ENCODE measurements around the gene RIN3. TPM values are rescaled to one million over a fixed set of nuclear protein-coding genes. Genes with fewer than 3 reads are reported as not detected.

The RIN3 gene
- total RNA-seq, 1 donor from 2014 or later: 4.7 TPM

DNA sequence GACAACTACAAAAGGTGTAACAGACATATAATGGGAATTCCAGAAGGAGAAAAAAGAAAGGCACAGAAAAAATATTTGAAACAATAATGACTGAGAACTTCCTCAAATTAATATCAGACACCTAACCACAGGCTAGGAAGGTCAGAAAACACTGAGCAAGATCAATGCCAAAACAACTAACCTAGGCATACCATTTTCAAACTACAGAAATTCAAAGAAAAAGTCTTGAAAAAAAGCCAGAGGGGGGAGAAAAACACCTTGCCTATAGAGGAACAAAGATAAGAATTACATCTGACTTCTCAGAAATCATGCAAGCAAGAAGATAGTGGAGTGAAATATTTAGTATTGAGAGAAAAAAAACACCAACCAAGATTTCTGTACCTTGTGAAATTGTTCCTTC is 77.8 kb downstream of the RIN3 start:
- Histone ChIP-seq H3K27me3 (ENCODE audit: control insufficient read depth in 3 of 3, insufficient read depth in 3 of 3, low read length in 3 of 3) (peaks cover 0 to 4% (median 0%) of the 10 kb centered on the region in 3 donors), H3K36me3 (ENCODE audit: control insufficient read depth in 3 of 3, insufficient read depth in 3 of 3, low read length in 3 of 3) (peaks cover 3 to 5% (median 3%) of the 10 kb centered on the region in 3 donors), H3K9ac (ENCODE audit: low read depth in 1 of 3, low read length in 3 of 3) (no peak overlapping the region), H3K9me3 (ENCODE audit: control insufficient read depth in 3 of 3, low read length in 3 of 3) (peaks cover 0 to 3% (median 2%) of the 10 kb centered on the region in 3 donors), H3K27ac (ENCODE audit: low read depth, low read length) (no peak overlapping the region), H3K4me1 (ENCODE audit: control insufficient read depth in 3 of 3, insufficient read depth in 3 of 3, low read length in 3 of 3) (peaks cover 0 to 3% (median 0%) of the 10 kb centered on the region in 3 donors), H3K4me3 (ENCODE audit: low read length in 3 of 3) (no peak overlapping the region)

DNA sequence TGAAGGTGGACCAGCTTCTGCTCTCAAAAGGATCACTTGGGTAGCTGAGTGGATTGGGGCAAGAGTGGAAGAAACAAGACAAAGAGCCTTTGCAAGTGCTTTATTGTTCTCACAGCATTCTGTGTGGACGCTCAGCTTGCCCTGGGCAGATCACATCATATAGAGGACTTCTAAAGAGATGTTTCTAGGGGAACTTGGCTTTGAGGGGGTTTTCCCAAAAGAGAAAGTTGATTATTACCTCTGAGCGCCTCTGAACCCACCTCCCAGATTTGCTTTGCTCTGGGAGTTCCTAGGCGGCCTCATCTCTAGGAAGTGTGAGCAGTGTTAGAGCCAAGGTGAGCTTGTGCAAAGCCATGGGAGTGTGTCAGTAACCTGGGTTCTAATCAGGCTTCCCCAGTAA is 81.7 kb downstream of the RIN3 start:
- no peaks in the 10 kb centered on the region for H3K4me1 ChIP-seq (ENCODE audit: control insufficient read depth in 3 of 3, insufficient read depth in 3 of 3, low read length in 3 of 3)
- no peak overlapping the region for H3K9ac ChIP-seq (ENCODE audit: low read depth in 1 of 3, low read length in 3 of 3)
- no peak overlapping the region for H3K27ac ChIP-seq (ENCODE audit: low read depth, low read length)
- peaks cover 0 to 3% (median 2%) of the 10 kb centered on the region in 3 donors for H3K9me3 ChIP-seq (ENCODE audit: control insufficient read depth in 3 of 3, low read length in 3 of 3)
- no peak overlapping the region for H3K4me3 ChIP-seq (ENCODE audit: low read length in 3 of 3)
- peaks cover 0 to 4% (median 0%) of the 10 kb centered on the region in 3 donors for H3K27me3 ChIP-seq (ENCODE audit: control insufficient read depth in 3 of 3, insufficient read depth in 3 of 3, low read length in 3 of 3)
- peaks cover 0 to 3% (median under 1%) of the 10 kb centered on the region in 3 donors for H3K36me3 ChIP-seq (ENCODE audit: control insufficient read depth in 3 of 3, insufficient read depth in 3 of 3, low read length in 3 of 3)

DNA sequence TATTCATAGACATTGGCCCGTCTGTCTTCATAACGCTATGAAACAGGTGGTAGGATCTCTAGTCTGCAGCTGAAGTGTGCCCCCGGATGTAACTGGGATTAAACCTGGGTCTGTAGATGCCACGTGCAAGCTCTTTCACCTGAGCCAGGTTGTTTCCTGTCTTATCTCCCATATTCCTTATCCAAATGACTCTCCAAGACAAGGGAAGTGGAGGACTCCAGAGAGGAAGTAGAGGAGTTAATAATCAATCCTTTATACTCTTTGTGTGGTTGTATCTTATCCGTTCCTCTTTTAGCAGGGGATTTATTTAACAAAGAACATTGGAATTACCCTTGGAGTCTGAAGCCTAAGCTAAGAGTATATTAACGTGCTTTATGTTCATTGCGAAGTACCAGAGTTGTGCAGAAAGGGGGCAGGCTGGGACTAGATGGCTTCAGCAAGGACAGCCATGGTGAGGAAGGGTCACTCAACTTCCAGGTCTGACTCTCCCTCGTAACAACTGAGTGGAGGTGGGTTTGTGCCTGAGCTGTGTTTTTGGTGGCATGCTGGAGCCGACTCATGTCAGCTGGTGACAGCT is 82.8 kb downstream of the RIN3 start:
- Histone ChIP-seq H3K4me1 (ENCODE audit: control insufficient read depth in 3 of 3, insufficient read depth in 3 of 3, low read length in 3 of 3) (no peaks in the 10 kb centered on the region), H3K27me3 (ENCODE audit: control insufficient read depth in 3 of 3, insufficient read depth in 3 of 3, low read length in 3 of 3) (peaks cover 0 to 4% (median 0%) of the 10 kb centered on the region in 3 donors), H3K4me3 (ENCODE audit: low read length in 3 of 3) (no peak overlapping the region), H3K9ac (ENCODE audit: low read depth in 1 of 3, low read length in 3 of 3) (no peak overlapping the region), H3K9me3 (ENCODE audit: control insufficient read depth in 3 of 3, low read length in 3 of 3) (peaks cover 0 to 3% (median 2%) of the 10 kb centered on the region in 3 donors), H3K27ac (ENCODE audit: low read depth, low read length) (no peak overlapping the region), H3K36me3 (ENCODE audit: control insufficient read depth in 3 of 3, insufficient read depth in 3 of 3, low read length in 3 of 3) (peaks cover 0 to 3% (median 0%) of the 10 kb centered on the region in 3 donors)

DNA sequence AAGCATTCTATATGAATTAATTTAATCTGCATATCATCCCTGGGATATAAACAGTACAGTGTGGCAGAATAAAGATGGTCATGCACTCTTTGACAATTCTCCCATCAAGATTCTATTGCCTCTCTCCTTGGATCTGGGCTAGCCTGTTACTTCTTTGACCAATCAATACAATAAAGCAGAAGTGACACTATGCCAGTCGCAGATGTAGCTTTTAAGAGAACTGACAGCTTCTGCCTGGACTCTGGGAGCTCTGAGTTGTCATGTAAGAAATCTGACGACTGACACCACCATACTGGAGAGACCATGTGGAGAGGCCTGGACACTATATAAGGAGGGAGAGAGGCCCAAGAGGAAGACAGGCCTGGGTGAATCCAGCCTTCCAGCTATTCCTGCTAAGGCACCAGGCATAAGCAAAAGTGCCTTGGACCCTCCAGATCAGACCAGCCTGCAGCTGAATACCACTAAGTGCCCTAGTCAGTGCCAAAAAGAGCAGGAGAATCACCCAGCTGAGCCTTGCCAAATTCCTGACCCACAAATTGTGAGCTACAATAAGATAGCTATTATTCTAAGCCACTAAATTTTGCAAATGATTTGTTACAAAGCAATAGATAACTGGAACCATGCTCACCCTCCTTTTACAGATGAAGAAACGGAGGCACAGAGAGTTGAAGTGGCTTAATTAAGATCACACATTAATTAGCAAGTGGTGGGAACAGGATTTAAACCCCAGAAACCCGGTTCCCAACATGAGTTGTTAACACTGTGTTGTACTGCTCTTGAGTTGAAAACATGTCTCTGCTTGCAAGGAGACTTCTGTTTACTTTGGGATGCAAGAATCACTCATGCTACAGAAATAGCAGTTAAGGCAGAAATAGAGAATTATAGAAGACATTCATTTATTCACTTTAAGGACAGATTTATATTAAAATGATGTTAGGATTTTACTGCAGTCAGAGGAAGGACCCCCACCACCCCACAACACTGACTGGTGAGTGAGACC is 84.6 kb downstream of the RIN3 start:
- peaks cover 0 to 4% (median 0%) of the 10 kb centered on the region in 3 donors for H3K27me3 ChIP-seq (ENCODE audit: control insufficient read depth in 3 of 3, insufficient read depth in 3 of 3, low read length in 3 of 3)
- H3K27ac ChIP-seq (ENCODE audit: low read depth, low read length): no peak overlapping the region
- H3K9me3 ChIP-seq (ENCODE audit: control insufficient read depth in 3 of 3, low read length in 3 of 3): peaks cover 0 to 3% (median 2%) of the 10 kb centered on the region in 3 donors
- peaks cover 0 to 4% (median 0%) of the 10 kb centered on the region in 3 donors for H3K4me1 ChIP-seq (ENCODE audit: control insufficient read depth in 3 of 3, insufficient read depth in 3 of 3, low read length in 3 of 3)
- peaks cover 0 to 3% (median 0%) of the 10 kb centered on the region in 3 donors for H3K36me3 ChIP-seq (ENCODE audit: control insufficient read depth in 3 of 3, insufficient read depth in 3 of 3, low read length in 3 of 3)
- no peak overlapping the region for H3K4me3 ChIP-seq (ENCODE audit: low read length in 3 of 3)
- H3K9ac ChIP-seq (ENCODE audit: low read depth in 1 of 3, low read length in 3 of 3): no peak overlapping the region

DNA sequence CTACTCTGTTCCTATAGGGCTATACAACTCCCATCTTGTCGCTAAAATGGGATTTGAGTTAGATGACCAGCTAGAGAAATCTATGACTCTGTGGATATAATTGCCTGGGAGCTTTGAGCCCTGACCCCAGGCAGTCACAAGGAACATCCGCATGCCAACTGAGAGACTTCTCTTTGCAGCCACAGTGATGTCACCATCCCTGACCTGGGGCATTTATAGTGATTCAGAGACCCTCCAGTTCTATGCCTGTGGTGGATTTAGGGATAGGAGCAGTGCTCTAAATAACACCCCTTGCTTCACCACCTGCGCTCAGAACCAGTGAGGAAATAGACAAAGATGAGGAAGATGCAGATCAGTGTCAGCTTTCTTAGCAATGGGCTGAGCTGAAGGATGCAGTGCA is 86.2 kb downstream of the RIN3 start:
- Histone ChIP-seq H3K27ac (ENCODE audit: low read depth, low read length) (no peak overlapping the region), H3K27me3 (ENCODE audit: control insufficient read depth in 3 of 3, insufficient read depth in 3 of 3, low read length in 3 of 3) (peaks cover 0 to 4% (median 0%) of the 10 kb centered on the region in 3 donors), H3K4me1 (ENCODE audit: control insufficient read depth in 3 of 3, insufficient read depth in 3 of 3, low read length in 3 of 3) (peaks cover 0 to 4% (median 2%) of the 10 kb centered on the region in 3 donors)

DNA sequence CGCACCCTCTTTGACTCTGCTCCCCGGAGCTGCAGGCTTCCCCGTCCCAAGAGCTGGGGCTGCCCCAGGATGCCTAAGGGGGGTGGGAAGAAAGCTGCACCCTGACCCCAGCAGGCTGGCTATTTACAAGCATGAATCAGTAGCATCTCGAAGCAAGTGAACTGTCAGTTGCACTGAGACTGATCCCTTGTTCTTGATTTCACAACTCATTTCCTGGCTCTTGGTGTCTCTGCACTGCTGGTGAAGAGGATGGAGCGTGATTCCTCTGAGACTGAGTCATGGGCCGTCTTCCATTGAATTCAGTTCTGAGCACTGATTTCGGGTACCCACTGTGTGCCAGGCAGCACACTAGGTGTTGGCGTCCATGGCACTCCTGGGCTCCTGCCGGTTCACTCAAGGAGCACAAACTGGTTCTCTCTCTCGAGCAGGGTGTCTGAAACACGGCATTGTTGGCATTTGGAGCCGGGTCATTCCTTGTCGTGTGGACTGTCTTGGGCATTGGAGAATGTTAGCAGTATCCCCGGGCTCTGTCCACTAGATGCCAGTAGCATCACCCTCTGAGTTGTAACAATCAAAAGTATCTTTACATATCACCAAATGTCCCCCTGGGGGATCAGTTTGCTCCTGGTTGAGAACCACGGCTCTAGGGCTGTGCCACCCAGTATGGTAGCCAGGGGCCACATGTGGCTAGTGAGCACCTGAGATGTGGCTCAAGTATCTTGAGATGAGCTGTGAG is 86.9 kb downstream of the RIN3 start:
- no peak overlapping the region for H3K27ac ChIP-seq (ENCODE audit: low read depth, low read length)
- H3K4me3 ChIP-seq (ENCODE audit: low read length in 3 of 3): no peak overlapping the region
- H3K27me3 ChIP-seq (ENCODE audit: control insufficient read depth in 3 of 3, insufficient read depth in 3 of 3, low read length in 3 of 3): no peaks in the 10 kb centered on the region
- no peaks in the 10 kb centered on the region for H3K36me3 ChIP-seq (ENCODE audit: control insufficient read depth in 3 of 3, insufficient read depth in 3 of 3, low read length in 3 of 3)
- H3K9ac ChIP-seq (ENCODE audit: low read depth in 1 of 3, low read length in 3 of 3): no peak overlapping the region
- peaks cover 0 to 4% (median 2%) of the 10 kb centered on the region in 3 donors for H3K4me1 ChIP-seq (ENCODE audit: control insufficient read depth in 3 of 3, insufficient read depth in 3 of 3, low read length in 3 of 3)
- no peaks in the 10 kb centered on the region for H3K9me3 ChIP-seq (ENCODE audit: control insufficient read depth in 3 of 3, low read length in 3 of 3)

More for the DNA sequence above, 86.2 kb downstream of the RIN3 start:
- H3K36me3 ChIP-seq (ENCODE audit: control insufficient read depth in 3 of 3, insufficient read depth in 3 of 3, low read length in 3 of 3): peaks cover 0 to 3% (median 0%) of the 10 kb centered on the region in 3 donors
- no peak overlapping the region for H3K9ac ChIP-seq (ENCODE audit: low read depth in 1 of 3, low read length in 3 of 3)
- H3K4me3 ChIP-seq (ENCODE audit: low read length in 3 of 3): no peak overlapping the region
- H3K9me3 ChIP-seq (ENCODE audit: control insufficient read depth in 3 of 3, low read length in 3 of 3): peaks cover 0 to 3% (median 0%) of the 10 kb centered on the region in 3 donors

DNA sequence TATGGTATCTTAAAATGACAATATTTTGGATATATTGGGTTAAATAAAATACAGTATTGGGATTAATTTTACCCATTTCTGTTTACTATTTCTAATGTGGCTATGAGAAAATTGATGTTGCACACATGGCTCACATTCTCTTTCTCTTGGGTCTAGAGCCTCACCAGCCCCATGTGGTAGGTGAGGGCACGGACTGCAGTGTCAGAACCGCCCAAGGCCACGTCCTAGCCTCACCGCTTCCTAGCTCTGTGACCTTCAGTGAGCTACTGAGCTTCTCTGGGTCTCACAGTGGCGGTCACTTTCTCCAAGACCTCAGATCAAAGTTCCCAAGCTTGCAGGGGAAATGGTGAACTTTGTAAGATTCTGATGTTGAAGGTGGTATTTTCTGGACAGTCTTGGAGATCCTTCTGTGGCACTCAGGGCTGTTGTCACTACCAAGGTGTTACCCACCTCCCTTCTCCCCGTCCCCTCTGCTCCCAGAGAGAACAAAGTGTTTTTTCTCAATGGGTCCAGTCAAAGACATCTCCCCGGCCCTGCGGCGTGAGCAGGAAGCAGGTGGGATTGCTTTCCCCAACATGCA is 87.6 kb downstream of the RIN3 start:
- Histone ChIP-seq H3K27me3 (ENCODE audit: control insufficient read depth in 3 of 3, insufficient read depth in 3 of 3, low read length in 3 of 3) (no peaks in the 10 kb centered on the region), H3K9me3 (ENCODE audit: control insufficient read depth in 3 of 3, low read length in 3 of 3) (no peaks in the 10 kb centered on the region), H3K27ac (ENCODE audit: low read depth, low read length) (no peak overlapping the region), H3K4me3 (ENCODE audit: low read length in 3 of 3) (no peak overlapping the region), H3K9ac (ENCODE audit: low read depth in 1 of 3, low read length in 3 of 3) (no peak overlapping the region), H3K4me1 (ENCODE audit: control insufficient read depth in 3 of 3, insufficient read depth in 3 of 3, low read length in 3 of 3) (peaks cover 0 to 4% (median 2%) of the 10 kb centered on the region in 3 donors), H3K36me3 (ENCODE audit: control insufficient read depth in 3 of 3, insufficient read depth in 3 of 3, low read length in 3 of 3) (no peaks in the 10 kb centered on the region)

DNA sequence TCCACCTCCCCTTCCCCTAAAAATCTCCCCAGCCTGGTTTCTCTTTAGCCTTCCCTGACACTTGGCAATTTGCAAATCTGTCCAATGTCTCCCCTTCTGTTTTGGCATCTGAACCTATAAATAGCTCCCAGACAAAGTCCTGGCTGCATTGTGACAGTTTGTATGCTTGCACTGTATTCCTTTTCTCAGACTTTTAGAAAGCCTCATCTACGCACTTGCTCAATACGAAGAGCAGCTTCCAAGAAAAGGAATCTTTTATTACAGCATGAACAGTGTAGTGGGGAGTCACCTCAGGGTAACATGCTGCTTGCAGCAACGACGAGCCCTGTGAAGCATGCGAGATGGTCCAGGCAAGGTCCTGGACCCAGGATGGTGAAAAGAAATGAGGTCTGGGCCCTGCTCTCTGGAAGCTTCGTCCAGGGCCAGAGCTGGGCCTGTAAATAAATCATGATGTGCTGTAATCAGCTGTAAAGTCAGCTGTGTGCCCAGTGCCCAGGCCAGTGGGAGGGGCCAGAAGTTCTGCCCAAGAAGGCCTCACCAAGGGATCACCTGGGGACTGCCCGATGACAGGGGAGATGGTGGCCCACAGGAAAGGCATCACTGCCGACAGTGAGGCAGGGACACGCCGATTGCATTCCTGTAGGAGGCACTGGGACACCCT is 88.3 kb downstream of the RIN3 start:
- Histone ChIP-seq H3K36me3 (ENCODE audit: control insufficient read depth in 3 of 3, insufficient read depth in 3 of 3, low read length in 3 of 3) (no peaks in the 10 kb centered on the region), H3K4me3 (ENCODE audit: low read length in 3 of 3) (no peak overlapping the region), H3K4me1 (ENCODE audit: control insufficient read depth in 3 of 3, insufficient read depth in 3 of 3, low read length in 3 of 3) (peaks cover 0 to 4% (median 2%) of the 10 kb centered on the region in 3 donors), H3K9ac (ENCODE audit: low read depth in 1 of 3, low read length in 3 of 3) (no peak overlapping the region), H3K27me3 (ENCODE audit: control insufficient read depth in 3 of 3, insufficient read depth in 3 of 3, low read length in 3 of 3) (no peaks in the 10 kb centered on the region), H3K27ac (ENCODE audit: low read depth, low read length) (no peak overlapping the region), H3K9me3 (ENCODE audit: control insufficient read depth in 3 of 3, low read length in 3 of 3) (no peaks in the 10 kb centered on the region)

Measured in skeletal muscle tissue (tissue), 4 donors.